T47D (cell line): Measurements from ENCODE around the gene PSMD8.
A peak's percentile ranks its signal among the peaks of the same experiment; 100 is the strongest.
"Not testable (repeated sequence)": the region's sequence is repeated elsewhere in the genome, so short reads cannot be mapped to it uniquely, and the experiment has no call there.

ENCODE experiments used
- DNase-seq, 2 experiments: peaks; one replicate each; pipeline versions ENCODE4 v3.0.0 to v3.0.0-alpha.2; 2011 to 2012; ENCODE audit warnings: low read depth in 1 of 2, low spot score in 1 of 2
- JUND ChIP-seq: IDR thresholded peaks from 2 replicates; pipeline ENCODE4 v1.6.1; 2012; ENCODE audit warnings: low read depth
- in situ Hi-C: cut with HindIII; loops from 2 replicates; pipeline ENCODE4 v1.10.0; 2016; ENCODE audit warnings: low sequenced_read_pairs, low pct_unique_long_range_greater_than_20kb

Gene PSMD8

GRCh38 chr19:38412491-38412890 lies 38.1 kb downstream of the PSMD8 start:
- DNase-seq, result no peak
- in situ Hi-C loops, result no loop called here
- TF ChIP-seq JUND, result no peak

- in situ Hi-C loops, result no loop called here
- no peak for DNase-seq
- TF ChIP-seq JUND, result no peak
Observed at GRCh38 chr19:38412961-38413360, 38.6 kb downstream of the PSMD8 start.

- no peak for DNase-seq
- in situ Hi-C loops, result no loop called here
- no peak for TF ChIP-seq JUND
Observed at GRCh38 chr19:38413416-38413815, 39.0 kb downstream of the PSMD8 start.

GRCh38 chr19:38417146-38417543 lies 42.8 kb downstream of the PSMD8 start:
- in situ Hi-C loops, result no loop called here
- TF ChIP-seq JUND, result no peak
- no peak for DNase-seq

- peak; percentile 35 to 68 for DNase-seq
- no peak for TF ChIP-seq JUND
- in situ Hi-C loops, result no loop called here
Observed at GRCh38 chr19:38417544-38418506, 43.5 kb downstream of the PSMD8 start.

GRCh38 chr19:38420935-38421334 lies 46.6 kb downstream of the PSMD8 start:
- in situ Hi-C loops, result no loop called here
- no peak for TF ChIP-seq JUND

GRCh38 chr19:38421856-38422255 lies 47.5 kb downstream of the PSMD8 start:
- TF ChIP-seq JUND, result no peak
- DNase-seq, result no peak
- in situ Hi-C loops, result no loop called here

More at GRCh38 chr19:38420935-38421334, 46.6 kb downstream of the PSMD8 start:
- no peak for DNase-seq

GRCh38 chr19:38422438-38422837 lies 48.1 kb downstream of the PSMD8 start:
- DNase-seq, result no peak
- in situ Hi-C loops, result no loop called here
- TF ChIP-seq JUND, result no peak

GRCh38 chr19:38424272-38424671 lies 49.9 kb downstream of the PSMD8 start:
- DNase-seq, result no peak
- in situ Hi-C loops, result no loop called here
- no peak for TF ChIP-seq JUND

GRCh38 chr19:38425222-38425809 lies 50.9 kb downstream of the PSMD8 start:
- in situ Hi-C loops, result no loop called here
- DNase-seq, result no peak
- TF ChIP-seq JUND, result no peak

- TF ChIP-seq JUND, result no peak
- in situ Hi-C loops, result no loop called here
- no peak for DNase-seq
Observed at GRCh38 chr19:38425810-38426466, 51.6 kb downstream of the PSMD8 start, which contains the start of gene RASGRP4. Gene RASGRP4, minus strand, starts transcription at chr19:38426219. Its CDS starts 128 bp downstream, at chr19:38426091.

GRCh38 chr19:38427035-38427677 lies 52.8 kb downstream of the PSMD8 start:
- DNase-seq, in situ Hi-C loops: not testable (repeated sequence)
